ENCODE measurements around the gene PRCP.
A peak's percentile ranks its signal among the peaks of the same experiment; 100 is the strongest.
"Not testable (repeated sequence)": the region's sequence is repeated elsewhere in the genome, so short reads cannot be mapped to it uniquely, and the experiment has no call there.

Gene PRCP

GRCh38 chr11:82929121-82929520, 28.9 kb upstream of the PRCP start:
- no peak for DNase-seq (ENCODE audit: low read depth)
- H3K4me3 ChIP-seq (ENCODE audit: control insufficient read depth, low read depth, low read length), result no peak overlapping the region
- TF ChIP-seq CTCF (IDR thresholded peaks at IDR 0.05; ENCODE audit: control insufficient read depth, insufficient read depth, low read depth, low read length, missing control alignments), result no peak

DNA sequence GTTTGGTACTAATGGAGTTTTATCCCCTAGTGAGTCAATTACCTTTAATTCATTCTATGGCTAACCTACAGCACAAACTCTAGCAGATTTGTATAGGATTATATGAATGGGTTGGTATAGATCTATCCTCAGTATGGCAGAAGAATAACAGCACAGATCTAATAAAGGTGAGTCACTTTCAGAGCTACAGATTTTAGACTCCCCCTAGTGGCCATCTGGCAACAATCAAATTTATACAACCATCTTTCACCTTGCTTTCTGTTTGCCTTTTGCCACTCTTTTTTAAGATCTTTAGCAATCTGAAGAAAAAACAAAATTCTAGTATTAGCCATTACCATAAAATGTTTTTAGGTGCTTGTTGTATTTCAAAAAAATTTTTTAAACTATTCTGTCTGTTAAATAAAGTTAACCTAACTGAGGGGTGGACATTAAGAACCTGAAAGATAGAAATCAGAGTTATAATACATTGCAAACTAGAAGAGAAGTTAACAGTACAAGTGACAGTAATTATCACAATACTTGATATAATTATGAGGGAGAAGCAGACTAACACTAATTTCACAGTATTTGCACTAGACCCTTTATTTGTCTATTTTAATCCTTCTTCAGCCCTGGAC, 27.1 kb upstream of the PRCP start:
- TF ChIP-seq CTCF (IDR thresholded peaks at IDR 0.05; ENCODE audit: control insufficient read depth, insufficient read depth, low read depth, low read length, missing control alignments), result peak; percentile 69
- no peak overlapping the region for H3K4me3 ChIP-seq (ENCODE audit: control insufficient read depth, low read depth, low read length)
- peak; percentile 18 for DNase-seq (ENCODE audit: low read depth)

DNA sequence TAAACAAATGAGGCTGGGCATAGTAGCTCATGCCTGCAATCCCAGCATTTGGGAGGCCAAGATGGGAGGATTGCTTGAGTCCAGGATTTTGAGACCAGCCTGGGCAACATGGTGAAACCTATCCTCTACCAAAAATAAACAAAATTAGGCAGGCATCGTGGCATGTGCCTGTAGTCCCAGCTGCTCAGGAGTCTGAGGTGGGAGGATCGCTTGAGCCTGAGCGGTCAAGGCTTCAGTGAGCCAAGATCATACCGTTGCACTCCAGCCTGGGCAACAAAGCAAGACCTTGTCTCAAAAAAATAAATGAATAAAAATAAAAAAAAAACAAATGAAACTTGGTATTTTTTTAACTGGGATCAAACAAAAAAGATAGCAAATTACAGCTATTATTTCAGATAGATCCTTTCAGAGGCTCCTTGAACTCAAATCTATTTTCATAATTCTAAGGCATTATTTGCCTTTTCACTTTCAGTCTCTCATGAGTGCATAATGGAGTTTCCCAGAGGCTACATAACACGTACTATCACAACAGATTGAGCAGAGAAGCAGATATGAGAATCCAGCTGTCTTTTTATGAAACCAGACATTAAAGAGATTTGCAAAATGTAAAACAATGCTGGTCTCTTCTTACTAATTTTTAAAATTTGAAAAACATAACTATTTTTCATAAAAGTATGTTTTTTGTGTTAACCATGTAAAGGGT, 24.4 kb upstream of the PRCP start:
- no peak for TF ChIP-seq CTCF (IDR thresholded peaks at IDR 0.05; ENCODE audit: control insufficient read depth, insufficient read depth, low read depth, low read length, missing control alignments)
- no peak for DNase-seq (ENCODE audit: low read depth)
- H3K4me3 ChIP-seq (ENCODE audit: control insufficient read depth, low read depth, low read length), result no peak overlapping the region

DNA sequence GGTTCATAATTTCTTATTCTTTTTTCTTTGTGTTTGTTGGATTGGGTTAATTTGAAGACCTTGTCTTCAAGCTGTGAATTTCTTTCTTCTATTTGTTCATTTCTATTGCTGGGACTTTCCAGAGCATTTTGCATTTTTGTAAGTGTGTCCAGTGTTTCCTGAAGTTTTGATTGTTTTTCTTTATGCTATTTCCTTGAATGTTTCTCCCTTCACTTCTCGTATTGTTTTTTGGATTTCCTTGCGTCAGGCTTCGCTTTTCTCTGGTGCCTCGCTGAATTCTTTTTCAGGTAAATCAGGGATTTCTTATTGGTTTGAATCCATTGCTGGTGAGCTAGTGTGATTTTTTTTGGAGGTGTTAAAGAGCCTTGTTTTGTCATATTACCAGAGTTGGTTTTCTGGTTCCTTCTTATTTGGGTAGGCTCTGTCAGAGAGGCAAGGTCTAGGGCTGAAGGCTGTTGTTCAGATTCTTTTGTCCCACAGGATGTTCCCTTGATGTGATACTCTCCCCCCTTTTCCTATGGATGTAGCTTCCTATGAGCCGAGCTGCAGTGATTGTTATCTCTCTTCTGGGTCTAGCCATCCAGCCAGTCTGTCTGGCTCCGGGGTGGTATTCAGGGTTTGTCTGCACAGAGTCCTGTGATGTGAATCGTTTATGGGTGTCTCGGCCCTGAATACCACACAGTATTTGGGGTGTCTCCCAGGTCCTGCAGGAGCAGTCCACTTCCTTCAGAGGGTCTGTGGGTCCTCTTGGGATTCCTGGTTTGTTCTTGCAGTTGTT, 22.4 kb upstream of the PRCP start:
- H3K4me3 ChIP-seq (ENCODE audit: control insufficient read depth, low read depth, low read length); DNase-seq (ENCODE audit: low read depth): not testable (repeated sequence)

DNA sequence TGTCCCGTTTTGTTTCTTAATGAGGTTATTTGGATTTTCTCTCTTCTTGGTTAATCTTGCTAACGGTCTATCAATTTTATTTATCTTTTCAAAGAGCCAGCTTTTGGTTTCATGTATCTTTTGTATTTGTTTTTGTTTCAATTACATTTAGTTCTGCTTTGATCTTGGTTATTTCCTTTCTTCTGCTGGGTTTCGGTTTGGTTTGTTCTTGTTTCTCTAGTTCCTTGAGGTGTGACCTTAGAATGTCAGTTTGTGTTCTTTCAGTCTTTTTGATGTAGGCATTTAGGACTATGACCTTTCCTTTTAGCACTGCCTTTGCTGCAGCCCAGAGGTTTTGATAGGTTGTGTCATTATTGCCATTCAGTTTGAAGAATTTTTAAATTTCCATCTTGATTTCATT, 20.0 kb upstream of the PRCP start:
- not testable (repeated sequence) for DNase-seq (ENCODE audit: low read depth); H3K4me3 ChIP-seq (ENCODE audit: control insufficient read depth, low read depth, low read length)

DNA sequence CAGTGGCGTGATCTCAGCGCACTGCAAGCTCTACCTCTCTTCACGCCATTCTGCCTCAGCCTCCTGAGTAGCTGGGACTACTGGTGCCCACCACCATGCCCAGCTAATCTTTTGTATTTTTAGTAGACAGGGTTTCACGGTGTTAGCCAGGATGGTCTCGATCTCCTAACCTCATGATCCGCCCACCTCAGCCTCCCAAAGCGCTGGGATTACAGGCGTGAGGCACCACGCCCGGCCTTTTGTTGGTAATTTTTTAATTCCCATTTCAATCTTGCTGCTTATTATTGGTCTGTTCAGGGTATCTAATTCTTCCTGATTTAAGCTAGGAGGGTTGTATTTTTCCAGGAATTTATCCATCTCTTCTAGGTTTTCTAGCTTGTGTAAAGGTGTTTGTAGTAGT, 19.6 kb upstream of the PRCP start:
- not testable (repeated sequence) for DNase-seq (ENCODE audit: low read depth); H3K4me3 ChIP-seq (ENCODE audit: control insufficient read depth, low read depth, low read length)

- TF ChIP-seq CTCF (IDR thresholded peaks at IDR 0.05; ENCODE audit: control insufficient read depth, insufficient read depth, low read depth, low read length, missing control alignments), result no peak
- no peak overlapping the region for H3K4me3 ChIP-seq (ENCODE audit: control insufficient read depth, low read depth, low read length)
- DNase-seq (ENCODE audit: low read depth), result no peak
These were observed 8.9 kb upstream of the PRCP start for GRCh38 chr11:82909015-82909640.

GRCh38 chr11:82908311-82908710, 8.1 kb upstream of the PRCP start:
- no peak for TF ChIP-seq CTCF (IDR thresholded peaks at IDR 0.05; ENCODE audit: control insufficient read depth, insufficient read depth, low read depth, low read length, missing control alignments)
- no peak for DNase-seq (ENCODE audit: low read depth)
- H3K4me3 ChIP-seq (ENCODE audit: control insufficient read depth, low read depth, low read length), result no peak overlapping the region

Data from AG09309 (cell line).